CD14-positive monocyte (primary cell): ENCODE data around the gene NELL1. TPM values are rescaled to one million over a fixed set of nuclear protein-coding genes. Genes with fewer than 3 reads are reported as not detected.

Experiments
- DNase-seq, 3 donors: peaks; one replicate each; pipeline ENCODE4 v3.0.0-alpha.2; 2011 to 2022
- H2AFZ ChIP-seq: 2 replicates; pipeline ENCODE4 v1.6.0; 2012; ENCODE audit warnings: mild to moderate bottlenecking, low read depth, low read length, inconsistent platforms; ENCODE audit not compliant: insufficient read depth, poor library complexity, severe bottlenecking
- H3K27ac ChIP-seq, 2 donors: 1 replicate in 1 of 2; 2 replicates in 1 of 2; pipeline ENCODE4 v1.5.1; 2012 to 2013; ENCODE audit warnings: low read length in 2 of 2, control low read depth in 1 of 2, inconsistent platforms in 1 of 2, low read depth in 1 of 2, mild to moderate bottlenecking in 1 of 2
- H3K27me3 ChIP-seq, 2 donors: one replicate each; pipeline versions ENCODE4 v1.6.0 to v1.6.1; 2011 to 2013; ENCODE audit warnings: low read length in 2 of 2; ENCODE audit not compliant: control insufficient read depth in 2 of 2, insufficient read depth in 2 of 2
- H3K36me3 ChIP-seq, 2 donors: replicated peaks in 1 of 2; 1 replicate in 1 of 2; 2 replicates in 1 of 2; pipeline versions ENCODE4 v1.5.1 to v1.6.1; 2012 to 2013; ENCODE audit warnings: low read length in 2 of 2, control low read depth in 1 of 2, inconsistent platforms in 1 of 2, mild to moderate bottlenecking in 1 of 2; ENCODE audit not compliant: insufficient read depth in 2 of 2, control insufficient read depth in 1 of 2
- H3K4me1 ChIP-seq, 2 donors: 1 replicate in 1 of 2; 2 replicates in 1 of 2; pipeline versions ENCODE4 v1.5.1 to v1.6.1; 2012 to 2013; ENCODE audit warnings: low read length in 2 of 2, control low read depth in 1 of 2, inconsistent platforms in 1 of 2, mild to moderate bottlenecking in 1 of 2, moderate library complexity in 1 of 2; ENCODE audit not compliant: insufficient read depth in 2 of 2, control insufficient read depth in 1 of 2
- H3K4me2 ChIP-seq: replicated peaks from 2 replicates; pipeline ENCODE3; 2012; ENCODE audit warnings: low read length, moderate library complexity, mild to moderate bottlenecking; ENCODE audit not compliant: poor library complexity, severe bottlenecking; ENCODE audit errors: extremely low read depth
- H3K4me3 ChIP-seq, 3 experiments: fragments of 200-600 bp in 1 of 3; sonication (generic) in 1 of 3; replicated peaks in 1 of 3; 1 replicate in 2 of 3; 2 replicates in 1 of 3; pipeline ENCODE4 v1.5.1; 2011 to 2013; ENCODE audit warnings: low read length in 3 of 3, mild to moderate bottlenecking in 3 of 3, control low read depth in 2 of 3, low read depth in 2 of 3, inconsistent platforms in 1 of 3, moderate library complexity in 1 of 3
- H3K79me2 ChIP-seq: 2 replicates; pipeline ENCODE4 v1.6.0; 2012; ENCODE audit warnings: mild to moderate bottlenecking, control low read depth, inconsistent platforms, low read length, moderate library complexity; ENCODE audit not compliant: insufficient read depth
- H3K9ac ChIP-seq: 2 replicates; pipeline ENCODE4 v1.6.0; 2017; ENCODE audit warnings: low read length, mild to moderate bottlenecking; ENCODE audit not compliant: insufficient read depth, poor library complexity, severe bottlenecking
- H3K9me3 ChIP-seq, 2 donors: replicated peaks in 1 of 2; 1 replicate in 1 of 2; 2 replicates in 1 of 2; pipeline versions ENCODE4 v1.5.1 to v1.6.1; 2012 to 2013; ENCODE audit warnings: low read length in 2 of 2, control low read depth in 1 of 2; ENCODE audit not compliant: control insufficient read depth in 1 of 2, insufficient read depth in 1 of 2
- H4K20me1 ChIP-seq: 2 replicates; pipeline ENCODE4 v1.6.0; 2012; ENCODE audit warnings: mild to moderate bottlenecking, low read length, control low read depth, moderate library complexity; ENCODE audit not compliant: insufficient read depth
- H3K27ac Mint-ChIP-seq, 7 donors: one replicate each; pipeline ENCODE4 v1.8.0; 2020; ENCODE audit warnings: mild to moderate bottlenecking in 7 of 7, mixed read lengths in 7 of 7, moderate library complexity in 6 of 7, inconsistent platforms in 2 of 7
- H3K27me3 Mint-ChIP-seq, 3 donors: one replicate each; pipeline ENCODE4 v1.8.0; 2021 to 2022; ENCODE audit warnings: low read depth in 3 of 3, mild to moderate bottlenecking in 3 of 3, mixed read lengths in 3 of 3, moderate library complexity in 3 of 3, inconsistent platforms in 1 of 3
- H3K36me3 Mint-ChIP-seq, 2 donors: one replicate each; pipeline ENCODE4 v1.8.0; 2020; ENCODE audit warnings: mixed read lengths in 2 of 2, inconsistent platforms in 1 of 2, mild to moderate bottlenecking in 1 of 2
- H3K4me1 Mint-ChIP-seq: one replicate; pipeline ENCODE4 v1.8.0; 2020; ENCODE audit warnings: mild to moderate bottlenecking, mixed read lengths
- H3K4me3 Mint-ChIP-seq, 2 donors: one replicate each; pipeline ENCODE4 v1.8.0; 2020; ENCODE audit warnings: mild to moderate bottlenecking in 2 of 2, mixed read lengths in 2 of 2, moderate library complexity in 1 of 2
- H3K9me3 Mint-ChIP-seq, 7 donors: one replicate each; pipeline ENCODE4 v1.8.0; 2020 to 2022; ENCODE audit warnings: mixed read lengths in 7 of 7, mild to moderate bottlenecking in 6 of 7, moderate library complexity in 6 of 7, inconsistent platforms in 2 of 7
- CTCF ChIP-seq: fragments of 200-600 bp; IDR thresholded peaks from one replicate; pipeline ENCODE4 v1.8.0; 2022; ENCODE audit warnings: antibody characterized with exemption, mild to moderate bottlenecking
- WGBS: methylation state at CpG from one replicate; pipeline ENCODE4 v1.1.5; 2013; ENCODE audit warnings: missing lambda C conversion rate; ENCODE audit not compliant: insufficient coverage; 5-methylcytosine and 5-hydroxymethylcytosine counted together
- intact Hi-C, 2 donors: fragments of 100-400 bp; cut with micrococcal nuclease; formaldehyde crosslinking; loops; one replicate each; pipeline versions ENCODE4 v1.15.0 to v1.15.1; 2023
- polyA plus RNA-seq, 3 donors: library from polyadenylated mRNA; depleted of rRNA in 1 of 3; unstranded in 2 of 3; stranded (reverse) in 1 of 3; fragments of 300-500 nt in 2 of 3; fragments of >200 nt in 1 of 3; fragmentation: Illumina TruSeq in 2 of 3; gene quantifications; 1 replicate in 2 of 3; 2 replicates in 1 of 3; pipeline ENCODE4 v1.2.3, GENCODE V29; 2012 to 2021

Gene NELL1
- polyA plus RNA-seq, 3 donors, result not detected

- Histone ChIP-seq H3K27ac (no peak overlapping the region), H3K79me2 (no peaks in the 10 kb centered on the region), H3K4me2 (no peak overlapping the region), H4K20me1 (no peaks in the 10 kb centered on the region), H3K9ac (no peak overlapping the region), H2AFZ (no peak overlapping the region), H3K36me3 (no peaks in the 10 kb centered on the region), H3K9me3 (no peaks in the 10 kb centered on the region), H3K4me3 (no peak overlapping the region), H3K4me1 (no peaks in the 10 kb centered on the region), H3K27me3 (no peaks in the 10 kb centered on the region)
- 69% methylated on average over 2 of the region's 3 CpGs for WGBS
- H3K27me3 Mint-ChIP-seq, result peaks cover 2 to 13% (median 2%) of the 10 kb centered on the region in 3 donors
- peaks cover 0 to 4% (median 0%) of the 10 kb centered on the region in 7 donors for H3K9me3 Mint-ChIP-seq
- no peak for TF ChIP-seq CTCF
- intact Hi-C loops, result loop anchor here in 1 of 2 donors (10.0 kb wide), 1 partner anchor 875 kb away; no protein-coding TSS in a partner anchor
- H3K36me3 Mint-ChIP-seq, result no peaks in the 10 kb centered on the region
- no peak overlapping the region for H3K4me3 Mint-ChIP-seq
- DNase-seq, result no peak
- no peak overlapping the region for H3K27ac Mint-ChIP-seq
- no peaks in the 10 kb centered on the region for H3K4me1 Mint-ChIP-seq
Measured at GRCh38 chr11:20639688-20640087, 29.7 kb upstream of the NELL1 start.

GRCh38 chr11:20640401-20640800 is 29.0 kb upstream of the NELL1 start:
- Mint-ChIP-seq H3K27me3 (peaks cover 0 to 14% (median 6%) of the 10 kb centered on the region in 3 donors), H3K4me3 (no peak overlapping the region), H3K4me1 (no peaks in the 10 kb centered on the region), H3K9me3 (peaks cover 0 to 4% (median 0%) of the 10 kb centered on the region in 7 donors), H3K36me3 (no peaks in the 10 kb centered on the region), H3K27ac (no peak overlapping the region)
- Histone ChIP-seq H3K9ac (no peak overlapping the region), H2AFZ (no peak overlapping the region), H3K4me3 (no peak overlapping the region), H4K20me1 (no peaks in the 10 kb centered on the region), H3K27ac (no peak overlapping the region), H3K9me3 (no peaks in the 10 kb centered on the region), H3K4me2 (no peak overlapping the region), H3K27me3 (no peaks in the 10 kb centered on the region), H3K4me1 (no peaks in the 10 kb centered on the region), H3K36me3 (no peaks in the 10 kb centered on the region), H3K79me2 (no peaks in the 10 kb centered on the region)
- intact Hi-C loops, result loop anchor here in 1 of 2 donors (10.0 kb wide), 1 partner anchor 874 kb away; no protein-coding TSS in a partner anchor
- DNase-seq, result no peak
- no peak for TF ChIP-seq CTCF
- no CpG with 5 or more reads among the region's 2 CpGs for WGBS
